Iris pigment epithelial cell (primary cell): ENCODE results near the gene LRCOL1.

Source experiments
- DNase-seq: peaks from one replicate; pipeline ENCODE4 v3.0.0-alpha.2; 2011; ENCODE audit warnings: low read depth

Gene LRCOL1

DNA sequence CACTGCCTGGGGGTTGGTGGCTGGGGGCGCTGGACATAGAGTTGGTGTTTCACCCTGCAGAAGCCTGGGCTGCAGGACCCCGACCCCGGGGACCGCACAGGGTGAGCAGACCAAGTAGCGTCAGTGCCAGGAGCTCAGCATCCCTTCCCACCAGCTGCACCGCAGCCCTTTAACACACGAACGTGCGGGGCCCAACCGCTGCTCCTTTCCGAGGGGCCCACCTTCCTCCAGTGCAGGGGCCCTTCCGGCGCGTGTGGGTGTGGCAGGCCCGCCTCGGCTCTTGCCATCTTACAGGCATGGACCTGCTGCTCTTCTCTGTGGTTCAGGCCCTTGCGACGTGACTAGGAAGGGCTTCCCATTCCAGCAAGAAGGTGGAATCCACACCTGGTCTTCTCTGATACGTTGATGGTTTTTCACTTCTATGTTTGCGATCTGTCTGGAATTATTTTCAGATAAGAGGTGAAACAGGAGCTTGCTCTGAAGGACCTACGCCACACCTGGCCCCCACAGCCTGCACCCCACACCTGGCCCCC, 47.8 kb downstream of the LRCOL1 start:
- DNase-seq: no peak

DNA sequence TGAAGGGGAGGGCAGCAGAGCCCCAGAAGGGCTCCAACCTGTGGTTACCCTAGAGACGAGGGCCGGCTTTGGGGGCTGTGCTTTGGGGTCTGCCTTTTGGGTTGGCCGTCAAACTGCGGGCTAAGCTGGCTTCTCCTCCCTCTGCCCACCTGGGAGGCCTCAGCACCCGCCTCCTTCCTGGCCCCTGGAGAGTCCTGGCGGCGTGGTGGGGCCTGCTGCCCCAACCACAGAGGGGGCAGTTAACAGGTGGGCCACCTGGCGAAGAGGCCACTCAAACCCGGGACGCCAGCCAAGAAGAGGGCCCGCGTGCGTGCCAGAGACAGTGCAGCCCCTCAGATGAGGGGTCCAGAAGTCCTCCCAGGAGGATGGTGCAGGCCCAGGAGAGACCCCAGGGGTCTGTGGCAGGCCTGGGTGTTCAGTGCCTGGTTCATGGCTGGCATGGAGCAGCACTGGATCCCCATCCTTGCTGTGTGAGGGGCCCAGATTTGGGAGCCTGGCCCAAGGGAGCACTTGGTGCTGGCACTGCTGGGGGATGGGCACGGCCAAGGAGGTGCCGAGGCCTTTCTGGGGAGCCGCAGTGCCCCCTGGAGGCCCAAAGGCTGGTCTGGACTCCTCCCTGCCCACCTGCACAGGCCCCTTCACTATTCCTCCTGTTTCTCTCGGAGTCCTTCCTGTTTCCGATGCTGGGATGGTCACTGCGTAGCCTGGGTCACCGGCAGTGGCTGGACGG, 48.8 kb downstream of the LRCOL1 start:
- no peak for DNase-seq

DNA sequence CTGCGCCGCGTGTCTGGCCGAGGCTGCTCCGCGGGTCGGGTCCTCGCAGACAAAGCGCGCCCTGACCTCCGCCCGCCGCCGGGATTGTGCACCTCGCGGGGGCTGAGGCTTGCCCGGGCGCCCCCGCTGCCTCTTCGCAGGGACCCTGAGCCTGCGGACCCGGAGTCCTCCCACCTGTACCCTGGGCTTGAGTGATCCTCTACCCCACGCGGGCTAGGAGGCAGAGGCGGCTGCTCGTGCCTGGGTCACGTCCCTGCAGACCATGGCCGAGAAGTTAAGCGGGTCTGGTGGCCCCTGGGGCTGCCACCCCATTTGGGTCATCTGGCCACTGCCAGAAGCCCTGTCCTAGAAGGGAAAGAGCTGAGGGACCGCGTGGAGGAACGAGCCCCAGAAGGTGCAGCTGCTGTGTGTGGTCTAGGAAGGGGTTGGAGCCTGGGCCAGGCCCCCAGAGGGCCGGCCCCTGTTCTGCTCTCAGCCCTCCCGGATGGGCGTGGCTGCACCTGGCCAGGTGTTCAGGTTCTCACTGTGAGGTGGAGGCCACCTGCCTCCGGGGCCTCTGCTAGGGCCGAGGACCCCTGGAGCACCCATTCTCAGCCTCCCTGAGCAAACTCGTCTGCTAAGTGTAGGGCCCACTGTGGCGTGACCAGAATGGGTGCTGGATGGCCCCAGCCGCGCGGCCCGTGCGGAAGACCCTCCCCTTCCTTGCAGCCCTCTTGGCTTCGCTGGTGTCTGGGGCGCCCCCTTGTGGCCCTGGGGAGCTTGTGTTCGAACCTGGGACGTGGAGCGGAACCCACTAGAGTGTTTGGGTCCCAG, 49.6 kb downstream of the LRCOL1 start:
- peak; percentile 51 for DNase-seq

DNA sequence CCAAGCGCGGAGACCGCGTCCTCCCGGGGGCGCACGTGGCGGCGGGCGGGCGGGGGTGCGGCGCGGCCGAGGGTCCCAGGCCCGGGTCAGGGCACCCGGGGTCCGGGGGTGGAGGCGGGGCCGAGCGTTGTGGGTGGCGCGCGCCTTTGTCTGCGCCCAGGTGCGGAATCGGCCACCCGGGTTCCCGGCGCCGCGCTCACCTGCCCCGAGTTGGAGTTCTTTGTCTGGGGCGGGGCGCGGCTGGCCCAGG, 50.1 kb downstream of the LRCOL1 start:
- no peak for DNase-seq

DNA sequence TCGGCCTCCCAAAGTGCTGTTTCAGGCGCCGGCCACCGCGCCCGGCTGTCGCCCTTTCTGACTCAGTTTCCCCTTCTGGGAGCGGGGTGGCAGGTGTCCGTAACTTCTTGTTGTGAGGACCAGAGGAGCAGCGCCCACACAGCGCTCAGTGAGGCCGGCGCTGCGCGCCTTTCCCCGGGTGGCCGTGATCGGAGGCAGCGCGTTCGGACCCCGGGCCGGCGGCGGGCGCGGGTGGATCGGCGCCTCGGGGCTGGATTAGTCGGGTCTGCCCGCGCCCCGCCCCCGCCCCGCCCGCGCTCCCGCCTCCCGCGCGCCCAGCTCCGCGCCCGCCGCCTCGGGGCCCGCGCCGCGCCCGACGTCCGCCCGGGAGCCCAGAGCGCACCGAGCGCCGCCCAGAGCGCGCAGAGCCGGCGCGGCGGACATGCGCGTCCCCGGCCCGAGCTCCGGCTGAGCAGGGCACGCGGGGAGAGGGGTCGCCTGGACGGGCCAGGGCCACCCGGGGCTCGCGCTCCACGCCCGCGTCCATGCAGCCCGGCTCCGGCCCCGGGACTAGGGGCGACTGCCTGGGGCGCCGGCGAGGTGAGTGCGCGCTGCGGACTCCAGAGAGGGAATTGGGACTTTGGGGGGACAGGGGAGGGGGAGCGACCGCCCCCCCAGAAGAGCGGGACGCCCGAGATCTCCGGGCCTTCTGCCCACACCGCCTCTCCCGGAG, 50.6 kb downstream of the LRCOL1 start:
- peak; percentile 53 for DNase-seq

DNA sequence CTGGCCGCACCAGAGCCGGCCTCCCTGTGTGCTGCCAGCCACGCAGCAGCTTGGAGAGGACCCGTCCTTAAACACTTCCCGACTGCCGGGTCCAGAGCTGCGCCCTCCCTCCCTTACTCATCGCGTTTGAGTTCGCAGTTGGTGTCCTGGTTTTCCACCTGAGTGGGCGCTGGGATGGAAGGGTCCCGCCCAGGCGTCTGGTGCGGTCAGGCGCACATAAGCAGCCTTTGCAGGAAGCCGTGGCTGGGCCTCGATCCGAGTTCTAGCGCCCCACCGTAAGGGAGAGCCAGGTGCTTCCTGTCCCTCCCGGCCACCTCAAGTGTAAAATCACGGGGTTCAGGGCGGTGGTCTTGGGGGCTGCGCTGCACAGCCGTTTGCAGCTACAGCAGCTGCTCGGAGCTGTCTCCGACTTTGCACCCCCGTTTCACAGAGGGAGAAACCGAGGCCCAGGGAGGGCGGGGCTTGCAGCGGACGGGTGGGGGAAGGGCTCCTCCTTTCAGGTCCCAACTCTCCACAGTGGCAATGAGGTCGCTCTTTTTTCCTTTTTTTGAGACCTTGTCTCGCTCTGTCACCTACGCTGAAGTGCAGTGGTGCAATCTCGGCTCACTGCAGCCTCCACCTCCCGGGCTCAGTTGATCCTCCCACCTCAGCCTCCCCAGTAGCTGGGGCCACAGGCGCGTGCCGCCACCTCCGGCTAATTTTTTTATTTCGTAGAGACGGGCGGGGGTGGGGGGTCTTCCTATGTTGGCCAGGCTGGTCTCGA, 51.3 kb downstream of the LRCOL1 start:
- DNase-seq: peak; percentile 20

DNA sequence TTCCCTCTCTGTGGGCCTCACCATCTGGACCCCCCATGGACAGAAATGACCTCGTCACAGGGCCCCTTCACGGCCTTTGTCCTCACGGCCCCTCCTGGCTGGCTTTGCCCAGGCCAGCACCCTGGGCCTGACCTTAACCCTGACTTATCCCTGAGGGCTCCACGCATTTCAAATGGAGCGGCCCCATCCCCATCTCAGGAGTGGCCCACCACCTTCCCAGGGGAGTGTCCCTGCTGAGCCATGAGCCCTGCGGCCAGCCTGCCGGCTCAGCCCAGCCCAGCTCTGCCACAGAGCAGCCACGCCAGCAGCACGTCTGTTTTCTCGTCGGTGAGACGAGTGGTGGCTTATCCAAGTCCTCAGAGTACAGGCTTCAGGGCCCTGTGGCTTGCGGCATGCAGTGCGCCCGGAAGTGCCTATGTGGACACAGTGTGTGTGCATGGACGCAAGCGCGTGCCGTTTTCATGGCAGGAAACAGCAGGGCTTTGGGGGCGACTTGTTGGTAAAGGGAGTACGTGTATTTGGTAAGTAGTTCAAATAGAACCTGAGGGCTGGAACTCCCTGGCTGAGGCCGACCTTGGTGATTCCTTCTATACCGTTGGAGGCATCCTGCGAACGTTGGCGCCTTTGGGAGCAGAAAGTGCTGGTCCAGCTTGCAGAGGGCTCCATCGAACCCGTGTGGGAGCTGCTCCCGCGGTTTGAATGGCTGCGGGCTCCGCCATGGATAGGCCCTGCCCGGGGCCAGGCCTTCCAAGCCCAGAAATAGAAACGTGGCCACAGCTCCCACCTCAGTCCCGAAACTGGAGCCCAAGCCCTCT, 52.1 kb downstream of the LRCOL1 start:
- no peak for DNase-seq

DNA sequence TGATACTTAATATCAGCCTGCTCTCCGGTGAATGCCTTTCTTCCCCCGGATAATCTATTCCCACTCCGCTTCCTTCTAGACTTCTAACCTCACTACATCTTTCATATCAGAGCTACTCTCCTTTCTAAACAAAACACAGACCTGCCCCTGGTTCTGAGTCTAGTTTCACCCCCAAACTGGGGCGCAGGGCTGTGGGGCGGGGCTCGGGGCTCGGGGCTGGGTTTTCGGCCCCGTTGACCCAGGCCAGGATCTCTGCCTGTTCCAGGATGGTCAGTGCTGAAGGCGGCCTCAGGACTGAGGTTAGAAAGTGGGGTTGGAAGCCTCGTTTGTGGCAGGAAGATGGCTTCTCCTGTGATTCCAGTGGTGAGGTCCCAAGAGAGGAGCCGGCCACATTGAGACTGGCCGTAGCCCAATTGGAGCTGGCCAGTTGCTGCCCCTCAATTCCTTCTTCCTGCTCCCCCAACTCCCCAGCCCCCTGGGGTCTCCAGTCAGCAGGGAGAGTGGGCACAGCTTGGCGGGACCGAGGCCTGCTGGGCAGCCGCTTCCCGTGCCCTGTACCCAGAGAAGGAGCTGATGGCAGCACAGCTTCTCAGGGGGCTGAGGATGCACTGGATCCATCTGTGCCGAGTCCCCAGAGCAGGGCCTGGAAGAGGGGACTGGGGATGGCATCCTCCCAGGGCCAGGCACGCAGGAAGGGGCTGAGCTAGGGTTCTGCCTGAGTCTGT, 52.9 kb downstream of the LRCOL1 start:
- DNase-seq: no peak

DNA sequence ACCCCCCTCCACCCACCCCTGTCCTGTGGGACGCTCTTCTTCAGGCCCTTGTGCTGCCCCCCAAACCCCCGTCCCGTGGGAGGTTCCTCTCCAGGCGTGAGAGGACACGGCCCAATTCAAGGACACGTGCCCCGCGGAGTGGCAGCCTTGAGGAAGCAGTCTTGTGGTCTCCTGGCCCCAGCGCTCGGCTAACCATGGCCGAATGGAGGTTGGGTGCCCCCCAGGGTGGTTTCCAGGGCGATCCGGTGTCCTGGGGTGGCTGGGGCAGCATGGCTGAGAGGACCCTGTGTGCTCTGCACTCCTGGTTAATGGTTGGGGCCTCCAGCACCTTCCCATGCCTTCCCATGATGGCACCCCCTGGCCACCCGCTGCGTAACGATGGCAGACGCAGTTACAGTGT, 53.6 kb downstream of the LRCOL1 start:
- DNase-seq: no peak

DNA sequence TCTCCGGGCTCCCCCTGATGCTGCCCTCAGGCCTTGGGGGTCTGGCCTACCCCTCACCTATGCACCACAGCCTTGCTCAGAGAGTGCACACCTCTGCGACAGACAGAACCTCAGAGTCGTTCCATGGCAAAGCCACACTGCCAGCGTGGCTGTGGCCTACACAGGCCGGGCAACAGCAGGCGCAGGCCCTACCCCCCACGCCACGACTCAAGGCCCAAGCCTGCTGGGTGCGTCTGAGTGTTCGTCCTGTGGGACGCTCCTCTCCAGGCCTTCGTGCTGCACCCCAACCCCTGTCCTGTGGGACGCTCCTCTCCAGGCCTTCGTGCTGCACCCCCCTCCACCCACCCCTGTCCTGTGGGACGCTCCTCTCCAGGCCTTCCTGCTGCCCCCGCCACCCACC, 54.2 kb downstream of the LRCOL1 start:
- no peak for DNase-seq

DNA sequence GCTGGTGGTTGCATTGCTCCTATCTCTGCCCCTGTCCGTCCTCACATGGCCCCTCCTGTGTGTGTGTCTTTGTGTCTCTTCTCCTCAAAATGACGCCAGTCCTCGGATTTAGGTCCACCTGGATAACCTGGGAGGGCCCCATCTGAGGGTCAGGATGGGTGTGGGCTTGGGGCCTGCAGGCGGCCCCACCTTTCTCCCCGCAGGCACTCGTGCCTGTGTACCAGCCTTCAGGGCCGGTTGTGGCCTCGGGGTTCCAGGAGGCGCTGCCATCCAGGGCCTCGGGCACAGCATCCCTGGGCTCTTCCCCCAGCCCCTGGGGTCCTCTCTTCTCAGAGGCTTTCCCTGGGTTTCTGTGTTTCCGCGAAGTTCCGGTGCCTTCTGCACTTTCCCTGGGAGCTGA, 54.7 kb downstream of the LRCOL1 start:
- DNase-seq: no peak

DNA sequence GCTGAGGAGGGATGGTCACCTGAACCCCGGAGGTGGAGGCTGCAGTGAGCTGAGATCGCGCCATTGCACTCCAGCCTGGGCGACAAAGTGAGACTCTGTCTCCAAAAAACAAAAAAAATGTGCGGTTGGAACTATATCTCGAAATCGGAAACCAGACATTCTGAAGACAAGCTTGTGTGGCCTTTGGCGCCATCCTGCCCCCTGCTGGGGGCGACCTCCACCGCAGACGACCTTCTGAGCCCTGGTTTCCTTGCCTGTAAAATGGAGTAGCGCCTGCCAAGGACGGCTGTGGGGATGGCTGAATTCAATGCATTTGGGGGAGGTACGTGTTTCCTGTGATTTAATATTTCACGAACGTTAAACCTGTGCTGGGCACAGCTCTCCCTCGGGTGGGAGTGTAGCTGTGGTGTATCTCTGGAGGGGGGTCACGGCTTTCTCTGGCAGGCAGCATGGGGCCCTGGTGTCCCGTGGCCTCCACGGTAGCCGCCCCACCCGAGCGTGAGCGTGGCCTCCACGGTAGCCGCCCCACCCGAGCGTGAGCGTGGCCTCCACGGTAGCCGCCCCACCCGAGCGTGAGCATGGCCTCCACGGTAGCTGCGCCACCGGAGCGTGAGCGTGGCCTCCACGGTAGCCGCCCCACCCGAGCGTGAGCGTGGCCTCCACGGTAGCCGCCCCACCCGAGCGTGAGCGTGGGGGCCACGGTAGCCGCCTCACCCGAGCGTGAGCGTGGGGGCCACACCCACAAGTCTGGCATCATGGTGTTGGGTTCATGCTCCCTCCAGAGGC, 55.3 kb downstream of the LRCOL1 start:
- no peak for DNase-seq
